HEK293 (cell line): ENCODE results near the gene RBBP7.

ENCODE experiments used
- ZNF274 ChIP-seq, 2 experiments: fragments of 200-500 bp in 1 of 2; fragments of 450-650 bp in 1 of 2; sonication (Bioruptor generic) in 1 of 2; formaldehyde crosslinking in 1 of 2; IDR thresholded peaks; 2 replicates each; pipeline versions ENCODE4 v1.5.1 to v1.6.1; 2014 to 2016; ENCODE audit warnings: borderline replicate concordance in 1 of 2, inconsistent platforms in 1 of 2, low read length in 1 of 2, missing biosample characterization in 1 of 2, missing genetic modification characterization in 1 of 2
- ZNF521 ChIP-seq: fragments of 450-650 bp; formaldehyde crosslinking; IDR thresholded peaks from 2 replicates; pipeline ENCODE4 v1.5.1; 2017; ENCODE audit warnings: missing biosample characterization, mild to moderate bottlenecking, missing genetic modification characterization
- ZNF830 ChIP-seq: fragments of 450-650 bp; IDR thresholded peaks from 2 replicates; pipeline ENCODE4 v1.5.0; 2018; ENCODE audit warnings: missing biosample characterization, missing genetic modification characterization, low read depth, mild to moderate bottlenecking, moderate library complexity
- TF ChIP-seq, protein P1 (sequence below): fragments of 450-650 bp; formaldehyde crosslinking; IDR thresholded peaks from 2 replicates; pipeline ENCODE4 v1.5.1; 2017; ENCODE audit warnings: missing biosample characterization, missing genetic modification characterization
- TF ChIP-seq, protein P2 (sequence below): fragments of 450-650 bp; formaldehyde crosslinking; IDR thresholded peaks from 2 replicates; pipeline ENCODE4 v1.5.1; 2016; ENCODE audit warnings: missing biosample characterization, missing genetic modification characterization

DNA sequence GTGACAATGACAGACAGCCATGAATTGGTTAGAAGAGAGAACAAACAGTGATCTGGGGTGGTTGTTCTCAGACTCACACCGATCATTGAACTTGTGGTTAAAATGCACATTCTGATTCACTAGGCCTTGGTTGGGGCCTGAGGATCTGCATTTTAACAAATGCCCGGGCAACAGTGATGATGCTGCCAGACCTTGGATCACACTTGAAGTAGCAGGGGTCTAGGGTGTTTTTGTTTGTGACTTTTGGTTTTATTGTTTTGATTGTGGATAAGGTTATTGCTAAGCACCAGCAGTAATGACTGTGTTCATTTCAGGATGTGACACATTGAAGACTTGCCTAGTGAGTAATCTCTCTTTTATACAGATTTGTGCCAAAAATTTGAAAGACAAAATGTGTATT, 47.4 kb downstream of the RBBP7 start:
- TF ChIP-seq, protein P1, sequence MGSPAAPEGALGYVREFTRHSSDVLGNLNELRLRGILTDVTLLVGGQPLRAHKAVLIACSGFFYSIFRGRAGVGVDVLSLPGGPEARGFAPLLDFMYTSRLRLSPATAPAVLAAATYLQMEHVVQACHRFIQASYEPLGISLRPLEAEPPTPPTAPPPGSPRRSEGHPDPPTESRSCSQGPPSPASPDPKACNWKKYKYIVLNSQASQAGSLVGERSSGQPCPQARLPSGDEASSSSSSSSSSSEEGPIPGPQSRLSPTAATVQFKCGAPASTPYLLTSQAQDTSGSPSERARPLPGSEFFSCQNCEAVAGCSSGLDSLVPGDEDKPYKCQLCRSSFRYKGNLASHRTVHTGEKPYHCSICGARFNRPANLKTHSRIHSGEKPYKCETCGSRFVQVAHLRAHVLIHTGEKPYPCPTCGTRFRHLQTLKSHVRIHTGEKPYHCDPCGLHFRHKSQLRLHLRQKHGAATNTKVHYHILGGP (tag by site-specific recombination), result no peak
- TF ChIP-seq, protein P2, sequence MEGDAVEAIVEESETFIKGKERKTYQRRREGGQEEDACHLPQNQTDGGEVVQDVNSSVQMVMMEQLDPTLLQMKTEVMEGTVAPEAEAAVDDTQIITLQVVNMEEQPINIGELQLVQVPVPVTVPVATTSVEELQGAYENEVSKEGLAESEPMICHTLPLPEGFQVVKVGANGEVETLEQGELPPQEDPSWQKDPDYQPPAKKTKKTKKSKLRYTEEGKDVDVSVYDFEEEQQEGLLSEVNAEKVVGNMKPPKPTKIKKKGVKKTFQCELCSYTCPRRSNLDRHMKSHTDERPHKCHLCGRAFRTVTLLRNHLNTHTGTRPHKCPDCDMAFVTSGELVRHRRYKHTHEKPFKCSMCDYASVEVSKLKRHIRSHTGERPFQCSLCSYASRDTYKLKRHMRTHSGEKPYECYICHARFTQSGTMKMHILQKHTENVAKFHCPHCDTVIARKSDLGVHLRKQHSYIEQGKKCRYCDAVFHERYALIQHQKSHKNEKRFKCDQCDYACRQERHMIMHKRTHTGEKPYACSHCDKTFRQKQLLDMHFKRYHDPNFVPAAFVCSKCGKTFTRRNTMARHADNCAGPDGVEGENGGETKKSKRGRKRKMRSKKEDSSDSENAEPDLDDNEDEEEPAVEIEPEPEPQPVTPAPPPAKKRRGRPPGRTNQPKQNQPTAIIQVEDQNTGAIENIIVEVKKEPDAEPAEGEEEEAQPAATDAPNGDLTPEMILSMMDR (tag by site-specific recombination), result no peak
- no peak for TF ChIP-seq ZNF521
- no peak for TF ChIP-seq ZNF274 (IDR thresholded peaks at IDR 0.05; ENCODE audit: low read length)
- no peak for TF ChIP-seq ZNF274 (tag by site-specific recombination; IDR thresholded peaks at IDR 0.05; ENCODE audit: borderline replicate concordance)
- TF ChIP-seq ZNF830 (tag by site-specific recombination), result no peak
